Measurements from ENCODE around the gene MPRIP.
"Not testable (repeated sequence)": the region's sequence is repeated elsewhere in the genome, so short reads cannot be mapped to it uniquely, and the experiment has no call there.

The MPRIP gene

DNA sequence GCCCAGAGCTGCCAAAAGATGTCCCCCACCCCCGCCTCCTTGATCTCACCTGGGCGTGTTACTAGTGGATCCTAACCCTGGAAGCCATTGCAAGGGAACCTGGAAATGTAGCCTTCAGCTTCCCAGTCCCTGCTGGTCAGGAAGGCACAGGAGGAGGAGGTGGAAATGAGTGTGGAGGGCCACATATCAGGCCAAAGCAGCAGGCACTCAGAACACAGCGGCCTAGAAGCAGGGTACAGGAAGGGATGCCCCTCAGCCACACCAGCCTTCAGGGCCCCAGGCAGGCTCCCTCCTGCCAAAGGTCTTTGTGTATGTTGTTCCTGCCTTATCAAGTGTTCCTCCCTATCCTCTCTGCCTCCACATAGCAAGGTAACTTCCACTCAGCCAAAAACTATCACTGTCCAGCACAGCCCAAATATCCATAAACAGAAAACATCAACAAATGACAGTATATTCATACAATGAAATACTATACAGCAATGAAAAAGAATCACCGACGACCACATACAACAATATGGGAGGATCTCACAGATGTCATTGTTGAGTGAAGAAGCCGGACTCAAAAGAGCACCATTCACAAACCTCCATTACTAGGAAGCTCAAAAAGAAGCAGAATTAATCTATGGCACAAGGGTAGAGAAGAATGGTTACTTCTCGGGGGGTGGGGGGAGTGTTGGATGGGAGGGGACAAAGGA is 42.2 kb upstream of the MPRIP start:
- in situ Hi-C loops (cut with HindIII; ENCODE audit: low sequenced_read_pairs), result no loop called here
- H3K4me3 ChIP-seq (ENCODE audit: low read depth, low read length), result no peak overlapping the region

DNA sequence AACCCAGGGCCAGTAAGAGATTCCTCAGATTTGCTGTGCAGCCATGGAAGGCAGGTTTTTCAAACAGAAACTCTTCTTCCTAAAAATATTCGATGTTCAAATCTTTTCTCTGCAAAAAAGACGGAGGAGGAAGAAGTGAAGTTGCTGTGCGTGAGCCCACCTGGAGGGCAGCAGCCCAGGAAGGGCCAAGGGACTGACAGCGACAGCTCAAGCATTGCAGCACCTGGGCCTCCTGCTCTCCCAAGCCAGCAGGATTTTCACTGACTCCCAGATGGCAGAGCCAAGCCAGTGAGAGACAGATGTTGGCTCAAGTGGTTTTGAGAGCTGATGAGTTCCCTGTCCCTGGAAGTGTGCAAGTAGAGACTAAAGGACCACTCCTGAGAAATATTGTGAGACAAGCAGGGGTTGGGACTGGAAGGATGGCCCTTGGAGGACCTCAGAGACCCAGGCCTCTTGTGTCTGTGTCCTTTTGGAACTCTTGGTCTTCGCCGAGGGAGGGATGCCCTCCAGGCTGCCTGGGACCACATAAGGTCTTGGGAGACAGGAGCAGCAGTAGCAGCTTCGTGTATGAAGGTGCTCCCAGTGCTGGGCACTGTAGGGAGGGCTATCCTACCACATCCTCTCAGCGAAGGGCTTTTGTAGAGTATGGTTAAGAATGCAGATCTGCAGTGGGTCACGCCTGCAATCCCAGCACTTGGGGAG is 41.0 kb upstream of the MPRIP start:
- TF ChIP-seq, protein P1, sequence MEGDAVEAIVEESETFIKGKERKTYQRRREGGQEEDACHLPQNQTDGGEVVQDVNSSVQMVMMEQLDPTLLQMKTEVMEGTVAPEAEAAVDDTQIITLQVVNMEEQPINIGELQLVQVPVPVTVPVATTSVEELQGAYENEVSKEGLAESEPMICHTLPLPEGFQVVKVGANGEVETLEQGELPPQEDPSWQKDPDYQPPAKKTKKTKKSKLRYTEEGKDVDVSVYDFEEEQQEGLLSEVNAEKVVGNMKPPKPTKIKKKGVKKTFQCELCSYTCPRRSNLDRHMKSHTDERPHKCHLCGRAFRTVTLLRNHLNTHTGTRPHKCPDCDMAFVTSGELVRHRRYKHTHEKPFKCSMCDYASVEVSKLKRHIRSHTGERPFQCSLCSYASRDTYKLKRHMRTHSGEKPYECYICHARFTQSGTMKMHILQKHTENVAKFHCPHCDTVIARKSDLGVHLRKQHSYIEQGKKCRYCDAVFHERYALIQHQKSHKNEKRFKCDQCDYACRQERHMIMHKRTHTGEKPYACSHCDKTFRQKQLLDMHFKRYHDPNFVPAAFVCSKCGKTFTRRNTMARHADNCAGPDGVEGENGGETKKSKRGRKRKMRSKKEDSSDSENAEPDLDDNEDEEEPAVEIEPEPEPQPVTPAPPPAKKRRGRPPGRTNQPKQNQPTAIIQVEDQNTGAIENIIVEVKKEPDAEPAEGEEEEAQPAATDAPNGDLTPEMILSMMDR (IDR thresholded peaks at IDR 0.05; ENCODE audit: low read depth, low read length, missing control alignments), result no peak
- H3K4me3 ChIP-seq (ENCODE audit: low read depth, low read length), result no peak overlapping the region
- in situ Hi-C loops (cut with HindIII; ENCODE audit: low sequenced_read_pairs), result no loop called here
- no peak for DNase-seq (ENCODE audit: low read depth)

More for the DNA sequence above, 42.2 kb upstream of the MPRIP start:
- no peak for DNase-seq (ENCODE audit: low read depth)
- TF ChIP-seq, protein P1 (IDR thresholded peaks at IDR 0.05; ENCODE audit: low read depth, low read length, missing control alignments), result no peak

DNA sequence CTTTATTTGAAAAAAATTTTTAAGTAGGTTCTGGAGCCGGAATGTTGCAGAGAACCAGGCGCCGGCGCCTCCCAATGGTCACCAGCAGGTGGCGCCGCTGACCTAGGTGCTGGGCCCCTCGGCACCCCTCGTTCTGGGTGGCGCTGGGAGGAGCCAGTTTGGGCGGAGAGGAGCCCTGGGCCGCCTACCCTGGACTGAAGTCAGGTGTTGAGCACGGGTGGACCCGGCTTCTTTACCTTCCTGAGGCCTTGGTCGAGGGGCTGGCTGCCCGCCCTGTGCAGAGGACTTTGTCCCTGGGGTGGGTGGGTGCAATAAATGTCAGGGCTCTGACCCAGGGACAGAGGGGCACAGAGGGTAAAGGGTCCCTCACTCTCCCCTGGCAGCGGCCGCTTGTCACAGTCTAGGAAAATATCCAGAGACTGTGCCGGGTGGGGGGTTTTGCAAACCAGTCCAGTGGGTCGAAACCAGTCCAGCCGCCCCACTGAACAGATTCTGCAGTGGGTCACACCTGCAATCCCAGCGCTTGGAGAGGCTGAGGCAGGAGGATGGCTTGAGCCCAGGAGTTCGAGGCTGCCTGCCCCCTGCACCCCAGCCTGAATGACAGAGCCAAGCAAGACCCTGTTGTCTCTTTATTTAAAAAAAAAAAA is 40.3 kb upstream of the MPRIP start:
- TF ChIP-seq, protein P1 (IDR thresholded peaks at IDR 0.05; ENCODE audit: low read depth, low read length, missing control alignments), result peak; percentile 95
- peak; percentile 29 for DNase-seq (ENCODE audit: low read depth)
- in situ Hi-C loops (cut with HindIII; ENCODE audit: low sequenced_read_pairs), result no loop called here
- H3K4me3 ChIP-seq (ENCODE audit: low read depth, low read length), result no peak overlapping the region

DNA sequence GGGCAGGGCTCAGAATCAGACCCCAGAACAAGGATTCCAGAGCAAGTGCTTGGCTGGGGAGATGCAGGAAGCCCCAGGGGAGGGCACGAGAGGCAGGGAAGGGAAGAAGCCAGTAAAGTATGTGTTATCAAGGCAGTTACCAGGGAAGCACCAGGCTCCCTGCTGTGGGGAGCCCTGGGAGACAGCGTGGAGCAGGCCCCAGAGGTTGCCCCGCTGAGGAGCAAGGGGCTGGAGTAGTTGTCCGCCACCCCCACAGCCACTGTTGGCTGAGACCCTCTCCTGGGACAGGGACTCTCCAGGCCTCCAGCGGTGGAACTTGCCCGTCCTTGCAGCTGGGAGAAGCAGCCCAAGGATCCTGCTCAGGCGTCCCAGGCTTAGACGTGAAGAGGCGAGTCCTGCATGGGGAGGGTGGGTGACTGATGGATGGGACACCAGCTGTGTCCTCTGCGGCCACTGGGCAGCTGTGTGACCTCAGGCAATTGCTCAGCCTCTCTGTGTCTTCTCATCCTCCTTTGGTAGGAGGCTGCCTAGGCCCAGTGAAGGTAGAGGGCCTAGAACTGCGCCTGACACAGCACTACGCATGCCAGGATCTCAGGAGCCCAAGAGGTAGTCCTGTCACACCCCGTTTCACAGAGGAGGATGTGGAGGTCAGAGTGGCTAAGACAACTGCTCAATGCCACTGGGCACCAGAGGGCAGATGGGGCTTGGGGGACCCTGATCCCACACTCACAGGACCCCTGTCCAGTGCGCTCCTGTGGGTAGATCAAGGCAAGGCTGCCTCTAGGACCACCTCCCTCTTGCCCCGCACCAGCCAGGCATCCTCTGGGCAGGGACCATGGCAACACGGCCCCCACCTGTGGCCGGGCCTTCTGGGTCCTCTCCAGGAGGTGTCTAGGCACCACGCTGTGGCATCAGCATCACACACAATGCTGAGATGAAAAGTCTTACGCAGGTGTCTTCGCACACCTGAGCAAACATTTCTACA is 39.2 kb upstream of the MPRIP start:
- H3K4me3 ChIP-seq (ENCODE audit: low read depth, low read length); DNase-seq (ENCODE audit: low read depth); in situ Hi-C loops (cut with HindIII; ENCODE audit: low sequenced_read_pairs): not testable (repeated sequence)

DNA sequence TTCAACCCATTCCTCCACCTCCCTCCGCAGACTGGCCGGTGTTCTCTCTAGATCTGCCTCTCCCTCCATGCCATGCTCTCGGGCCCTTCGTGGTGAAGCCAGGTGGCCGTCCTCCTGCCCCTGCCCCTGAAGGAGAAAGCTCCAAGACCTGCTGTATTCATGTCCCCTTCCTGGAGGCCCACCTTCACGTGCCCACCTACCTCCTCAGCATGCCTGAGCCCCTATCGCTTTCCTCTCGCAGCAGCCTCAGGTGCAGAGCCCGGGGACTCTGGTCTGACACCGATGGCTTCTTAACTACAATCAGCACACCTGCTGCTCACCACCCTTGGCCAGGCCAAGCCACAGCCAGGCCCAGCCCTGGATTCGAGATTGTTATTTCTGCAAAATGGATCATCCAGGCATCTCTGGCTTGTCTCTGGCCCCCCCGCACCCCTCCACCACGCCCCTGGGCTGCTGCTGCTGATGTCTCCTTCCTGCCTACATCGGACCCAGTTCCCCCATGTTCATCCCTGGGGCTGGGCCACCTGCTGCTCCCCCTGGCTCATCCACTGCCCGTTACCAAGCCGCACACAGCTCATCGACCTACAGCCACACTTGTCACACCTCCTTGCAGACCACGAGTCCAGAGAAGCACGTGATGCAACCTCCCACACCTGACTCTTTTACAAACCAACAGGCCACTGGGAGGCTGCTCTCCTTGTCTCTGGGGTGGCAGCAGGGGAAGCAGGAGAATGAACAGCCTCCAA is 37.8 kb upstream of the MPRIP start:
- in situ Hi-C loops (cut with HindIII; ENCODE audit: low sequenced_read_pairs), result no loop called here
- no peak for DNase-seq (ENCODE audit: low read depth)
- TF ChIP-seq, protein P1 (IDR thresholded peaks at IDR 0.05; ENCODE audit: low read depth, low read length, missing control alignments), result no peak
- no peak overlapping the region for H3K4me3 ChIP-seq (ENCODE audit: low read depth, low read length)

DNA sequence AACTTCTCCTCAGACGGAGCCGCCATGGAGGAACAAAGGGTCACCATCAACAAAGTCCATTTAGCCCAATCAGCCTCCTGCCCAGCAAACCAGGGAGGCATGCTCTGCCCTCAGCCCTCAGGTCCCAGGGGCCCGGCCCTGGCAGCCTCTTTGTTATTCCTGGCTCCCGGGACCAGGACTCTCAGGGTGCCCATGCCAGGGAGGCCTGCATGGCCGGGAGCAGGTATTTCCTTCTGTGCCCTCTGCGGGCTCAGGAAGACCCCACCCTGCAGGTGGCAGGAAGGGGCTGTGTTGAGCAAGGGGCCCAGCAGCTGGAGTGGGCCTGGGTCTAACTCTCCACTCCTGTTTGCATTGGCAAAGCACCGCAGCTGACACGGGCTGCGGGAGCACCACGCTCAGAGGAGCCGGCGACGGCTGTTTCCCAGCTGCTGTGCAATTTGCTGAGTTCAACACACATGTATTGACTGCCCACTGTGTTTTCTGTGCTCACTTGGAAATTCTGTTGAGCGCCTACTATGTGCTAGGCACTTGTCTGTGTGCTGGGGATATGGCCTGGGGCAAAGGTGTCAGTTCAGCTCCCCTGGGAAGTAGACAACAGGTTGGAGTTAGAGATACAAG is 37.2 kb upstream of the MPRIP start:
- in situ Hi-C loops (cut with HindIII; ENCODE audit: low sequenced_read_pairs); DNase-seq (ENCODE audit: low read depth); H3K4me3 ChIP-seq (ENCODE audit: low read depth, low read length): not testable (repeated sequence)

DNA sequence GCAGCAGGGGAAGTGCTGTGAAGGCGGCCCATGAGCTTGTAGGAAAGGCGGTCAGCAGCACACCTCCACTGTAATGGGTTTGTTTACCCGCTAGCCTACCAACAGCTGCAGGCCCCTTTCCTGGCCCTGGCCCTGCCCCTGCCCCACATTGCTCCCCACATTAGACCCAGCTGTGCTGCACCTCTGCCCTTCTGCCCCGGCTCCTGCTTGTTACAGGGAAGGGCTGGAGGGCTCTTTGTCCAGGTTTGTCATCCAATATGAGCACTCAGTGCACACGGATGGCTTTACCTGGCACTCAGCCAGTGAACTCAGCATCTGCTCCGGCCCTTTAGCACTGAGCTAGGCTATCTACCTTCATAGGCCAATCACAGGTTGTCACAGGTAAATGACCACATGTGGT is 34.4 kb upstream of the MPRIP start:
- in situ Hi-C loops (cut with HindIII; ENCODE audit: low sequenced_read_pairs); H3K4me3 ChIP-seq (ENCODE audit: low read depth, low read length): not testable (repeated sequence)

DNA sequence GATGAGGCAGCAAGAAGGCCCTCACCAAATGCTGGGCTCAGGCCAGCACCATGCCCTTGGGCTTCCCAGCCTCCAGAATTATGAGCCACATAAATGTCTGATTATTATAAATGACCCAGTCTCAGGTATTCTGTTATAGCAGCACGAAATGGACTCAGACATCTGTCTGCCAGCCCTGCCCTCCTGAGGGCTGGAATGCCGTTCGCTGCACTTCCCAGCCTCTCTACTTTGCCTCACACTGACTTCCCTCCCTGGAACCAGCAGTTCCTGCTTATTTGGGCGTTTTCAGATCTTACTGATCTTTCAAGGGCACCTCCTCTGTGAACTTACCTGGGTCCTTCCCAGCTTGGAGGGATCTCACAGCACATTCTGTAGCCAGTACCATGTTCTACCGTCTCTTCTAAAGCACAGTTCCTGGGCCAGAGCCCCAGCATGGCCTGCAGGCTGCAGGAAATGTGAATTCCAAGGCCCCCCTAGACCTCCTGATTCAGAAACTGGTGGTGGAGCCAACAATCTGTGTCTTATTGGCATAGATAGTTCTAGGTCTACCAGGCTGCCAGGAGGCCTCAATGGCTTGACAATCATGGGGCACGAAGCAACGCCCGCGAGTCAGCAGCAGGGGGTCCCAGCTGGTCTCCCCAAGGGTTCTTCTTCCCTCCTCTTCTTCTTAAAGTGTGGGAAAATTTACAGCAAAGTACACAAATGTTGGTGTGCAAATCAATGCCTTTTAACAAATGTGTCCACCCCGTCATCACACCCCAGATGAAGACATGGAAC is 33.4 kb upstream of the MPRIP start:
- DNase-seq (ENCODE audit: low read depth); in situ Hi-C loops (cut with HindIII; ENCODE audit: low sequenced_read_pairs); H3K4me3 ChIP-seq (ENCODE audit: low read depth, low read length): not testable (repeated sequence)

More for the DNA sequence above, 34.4 kb upstream of the MPRIP start:
- DNase-seq (ENCODE audit: low read depth), result not testable (repeated sequence)

DNA sequence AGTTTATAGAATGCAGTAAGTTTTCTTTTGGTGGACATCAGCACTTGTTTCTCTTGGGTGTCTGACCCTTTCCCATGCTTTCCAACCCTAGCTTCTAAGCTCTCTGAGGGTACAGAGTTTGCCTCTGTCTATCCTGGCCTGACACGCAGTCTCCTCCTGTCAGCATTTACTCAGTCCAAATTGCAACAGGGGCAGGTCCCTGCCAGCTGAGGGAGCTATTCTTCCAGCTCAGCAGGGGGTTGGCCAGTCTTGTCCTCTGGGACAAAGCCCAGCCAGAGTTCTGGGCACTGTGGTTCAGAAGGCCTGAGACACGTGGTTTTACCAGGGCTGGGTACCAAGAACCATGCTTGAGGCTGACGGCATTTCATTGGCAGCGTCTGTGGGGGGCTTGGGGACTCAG is 32.3 kb upstream of the MPRIP start:
- DNase-seq (ENCODE audit: low read depth); H3K4me3 ChIP-seq (ENCODE audit: low read depth, low read length); in situ Hi-C loops (cut with HindIII; ENCODE audit: low sequenced_read_pairs): not testable (repeated sequence)

DNA sequence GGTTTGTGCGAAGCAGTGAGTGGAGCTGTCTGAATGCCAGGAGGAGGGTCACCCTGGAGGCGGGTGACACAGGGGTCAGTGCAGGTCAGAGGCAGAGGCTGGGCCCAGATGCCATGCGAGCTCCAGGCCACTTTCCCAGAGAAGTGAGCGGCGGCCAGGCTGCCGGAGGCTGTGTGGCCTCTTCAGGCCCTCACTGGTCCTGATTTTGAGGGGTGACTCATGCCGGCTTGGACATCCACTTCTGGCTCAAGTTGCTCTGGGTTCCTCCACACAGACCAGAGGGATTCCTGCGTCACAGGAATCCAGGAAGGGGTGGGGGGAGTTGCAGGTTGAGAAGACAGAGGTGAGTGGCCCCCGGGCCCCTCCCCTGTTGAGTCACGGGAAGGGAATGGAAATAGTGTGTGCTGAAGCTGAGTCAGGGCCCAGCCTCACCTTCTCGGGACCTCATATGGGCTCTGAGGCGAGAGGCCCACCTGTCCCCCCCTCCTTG is 31.7 kb upstream of the MPRIP start:
- H3K4me3 ChIP-seq (ENCODE audit: low read depth, low read length); DNase-seq (ENCODE audit: low read depth); in situ Hi-C loops (cut with HindIII; ENCODE audit: low sequenced_read_pairs): not testable (repeated sequence)

Data from astrocyte of the cerebellum (primary cell).